Activated CD4-positive, alpha-beta T cell treated with anti-CD3 and anti-CD28 coated beads for 36 hours (primary cell): ENCODE results near the gene GPX3. TPM values are rescaled to one million over a fixed set of nuclear protein-coding genes. Genes with fewer than 3 reads are reported as not detected.

Source experiments
- ATAC-seq: fragments of 200-7000 bp; cut with Tn5 transposase; one replicate; pipeline ENCODE4 v1.10.0; 2021; ENCODE audit warnings: mild to moderate bottlenecking, moderate library complexity
- CTCF ChIA-PET: fragments of 350-600 bp; sonication (Branson Sonifier 250); formaldehyde crosslinking; loops from one replicate; lab custom pipeline; 2021; ENCODE audit warnings: antibody characterized with exemption; lab: Charles Lee
- POLR2A ChIA-PET: fragments of 350-600 bp; sonication (Branson Sonifier 250); formaldehyde crosslinking; loops from one replicate; lab custom pipeline; 2021; ENCODE audit warnings: antibody characterized with exemption, inconsistent platforms; lab: Charles Lee
- DNase-seq: peaks from one replicate; pipeline ENCODE4 v3.0.0-alpha.2; 2020
- H3K27ac Mint-ChIP-seq: one replicate; pipeline ENCODE4 v1.8.0; 2021; ENCODE audit warnings: mixed read lengths
- H3K27me3 Mint-ChIP-seq: one replicate; pipeline ENCODE4 v1.8.0; 2021; ENCODE audit warnings: mixed read lengths
- H3K36me3 Mint-ChIP-seq: one replicate; pipeline ENCODE4 v1.8.0; 2021; ENCODE audit warnings: low read depth, mixed read lengths
- H3K4me1 Mint-ChIP-seq: one replicate; pipeline ENCODE4 v1.8.0; 2021; ENCODE audit warnings: mixed read lengths
- H3K4me3 Mint-ChIP-seq: one replicate; pipeline ENCODE4 v1.8.0; 2021; ENCODE audit warnings: mild to moderate bottlenecking, moderate library complexity, mixed read lengths
- H3K9me3 Mint-ChIP-seq: one replicate; pipeline ENCODE4 v1.8.0; 2021; ENCODE audit warnings: low read depth, mixed read lengths
- intact Hi-C, 2 experiments: fragments of 100-400 bp; cut with DNase I in 1 of 2; cut with micrococcal nuclease in 1 of 2; formaldehyde crosslinking; loops; one replicate each; pipeline versions ENCODE4 v1.14.2 to v1.15.1; 2022 to 2024; cut with DNase I, micrococcal nuclease
- total RNA-seq, 2 experiments: library from RNA; stranded (reverse); gene quantifications; one replicate each; pipeline ENCODE4 v1.2.3, GENCODE V29; 2021

The GPX3 gene
- total RNA-seq, 2 experiments from 2014 or later = not detected

DNA sequence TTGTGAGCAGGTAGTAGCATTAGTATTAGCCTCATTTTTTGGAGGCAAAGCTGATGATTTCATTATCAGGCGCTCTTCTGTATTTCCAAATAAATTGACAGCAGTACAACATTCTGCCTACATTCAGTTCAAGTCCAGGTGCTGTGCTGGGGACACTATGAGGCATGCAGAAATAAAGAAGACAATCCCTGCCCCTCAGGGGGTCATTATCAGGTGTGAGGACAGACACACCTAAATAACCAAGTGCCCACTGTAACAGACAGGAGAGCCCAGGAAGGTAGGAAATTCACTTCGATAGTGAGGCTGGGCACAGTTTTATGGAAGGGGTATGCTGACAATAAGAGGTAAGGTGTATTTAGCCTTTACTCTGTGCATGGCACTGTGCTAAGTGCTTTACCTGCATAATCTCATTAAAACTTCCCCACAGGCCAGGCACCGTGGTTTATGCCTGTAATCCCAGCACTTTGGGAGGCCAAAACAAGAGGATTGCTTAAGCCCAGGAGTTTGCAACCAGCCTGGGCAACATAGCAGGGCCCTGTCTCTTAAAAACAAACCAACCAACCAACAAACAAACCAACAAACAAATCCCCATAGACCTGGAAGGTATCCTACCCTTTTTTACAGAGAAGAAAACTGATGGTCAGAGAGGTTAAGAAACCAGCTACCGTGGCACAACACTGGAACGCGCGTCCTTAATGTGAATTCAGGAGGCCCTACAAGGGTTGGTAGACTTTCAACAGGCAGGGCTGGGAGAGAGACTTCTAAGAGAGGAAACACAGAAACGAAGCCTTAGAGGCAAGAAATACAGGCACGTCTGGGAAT, 17.5 kb upstream of the GPX3 start:
- no peaks in the 10 kb centered on the region for H3K4me1 Mint-ChIP-seq
- H3K9me3 Mint-ChIP-seq = no peaks in the 10 kb centered on the region
- DNase-seq (no peak), ATAC-seq (no peak)
- no peak overlapping the region for H3K4me3 Mint-ChIP-seq
- POLR2A ChIA-PET = interaction anchor here (0.6 kb wide), 1 partner anchor 347 kb away, joined by 3 read pairs; no protein-coding TSS in a partner anchor
- CTCF ChIA-PET = interaction anchor here (0.7 to 3.1 kb wide), 8 partner anchors 13 to 339 kb away, joined by 3 to 25 read pairs (median 4); no protein-coding TSS in a partner anchor
- no peak overlapping the region for H3K27ac Mint-ChIP-seq
- H3K27me3 Mint-ChIP-seq = peaks cover 2% of the 10 kb centered on the region
- no peaks in the 10 kb centered on the region for H3K36me3 Mint-ChIP-seq
- intact Hi-C loops = loop anchor here (1.0 to 5.0 kb wide), 3 partner anchors 112 to 162 kb away; no protein-coding TSS in a partner anchor

DNA sequence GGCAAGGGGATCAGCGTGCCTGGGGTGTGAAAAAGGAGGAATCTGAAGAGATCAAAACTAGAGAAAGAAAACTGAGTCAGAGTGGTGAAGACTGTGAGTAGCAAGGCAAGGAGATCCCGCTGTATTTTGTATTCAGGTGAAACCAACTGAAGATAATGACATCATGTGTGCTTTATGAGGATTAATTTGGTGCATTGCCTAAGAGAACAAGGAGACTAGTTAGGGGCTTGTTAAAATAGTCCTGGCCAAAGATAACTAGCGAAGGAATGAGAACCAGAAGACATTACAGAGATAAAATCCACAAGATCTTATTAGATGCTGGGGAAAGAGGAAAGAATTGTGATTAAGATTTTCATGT, 16.9 kb upstream of the GPX3 start:
- CTCF ChIA-PET = interaction anchor here (0.6 to 1.9 kb wide), 2 partner anchors 111 to 284 kb away, joined by 3 to 6 read pairs; no protein-coding TSS in a partner anchor
- no peak overlapping the region for H3K27ac Mint-ChIP-seq

DNA sequence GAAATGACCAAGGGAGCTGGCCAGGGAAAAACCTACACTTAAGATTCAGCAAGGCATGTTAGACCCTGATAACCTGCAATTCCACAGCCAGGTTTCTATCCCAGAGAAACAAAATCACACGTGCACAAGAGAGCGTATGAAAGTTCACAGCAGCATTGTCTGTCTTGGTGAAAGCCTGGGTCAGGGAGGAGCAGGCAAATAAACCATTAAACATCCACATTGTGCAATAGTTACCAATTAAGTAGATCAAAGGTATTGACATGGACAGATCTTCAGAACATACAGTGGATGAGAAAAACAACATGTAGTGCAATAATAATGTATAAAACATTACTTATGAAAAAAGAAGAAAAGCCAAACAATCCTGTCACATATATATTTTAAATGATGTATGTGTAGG, 15.9 kb upstream of the GPX3 start:
- Mint-ChIP-seq H3K9me3 (no peaks in the 10 kb centered on the region), H3K27ac (no peak overlapping the region), H3K4me3 (no peak overlapping the region), H3K36me3 (no peaks in the 10 kb centered on the region), H3K4me1 (no peaks in the 10 kb centered on the region), H3K27me3 (peaks cover 3% of the 10 kb centered on the region)
- ATAC-seq = no peak
- no peak for DNase-seq
- intact Hi-C loops = loop anchor here in 1 of 2 experiments (5.0 kb wide), 1 partner anchor 113 kb away; no protein-coding TSS in a partner anchor
- ChIA-PET POLR2A (no interaction called here), CTCF (interaction anchor here (0.9 to 1.9 kb wide), 4 partner anchors 15 to 161 kb away, joined by 3 to 7 read pairs (median 4); no protein-coding TSS in a partner anchor)

More for the DNA sequence above, 16.9 kb upstream of the GPX3 start:
- intact Hi-C loops = loop anchor here in 1 of 2 experiments (5.0 kb wide), 1 partner anchor 114 kb away; no protein-coding TSS in a partner anchor
- DNase-seq (no peak), ATAC-seq (no peak)
- Mint-ChIP-seq H3K27me3 (peaks cover 2% of the 10 kb centered on the region), H3K4me1 (no peaks in the 10 kb centered on the region), H3K9me3 (no peaks in the 10 kb centered on the region), H3K36me3 (no peaks in the 10 kb centered on the region), H3K4me3 (no peak overlapping the region)
- POLR2A ChIA-PET = no interaction called here

DNA sequence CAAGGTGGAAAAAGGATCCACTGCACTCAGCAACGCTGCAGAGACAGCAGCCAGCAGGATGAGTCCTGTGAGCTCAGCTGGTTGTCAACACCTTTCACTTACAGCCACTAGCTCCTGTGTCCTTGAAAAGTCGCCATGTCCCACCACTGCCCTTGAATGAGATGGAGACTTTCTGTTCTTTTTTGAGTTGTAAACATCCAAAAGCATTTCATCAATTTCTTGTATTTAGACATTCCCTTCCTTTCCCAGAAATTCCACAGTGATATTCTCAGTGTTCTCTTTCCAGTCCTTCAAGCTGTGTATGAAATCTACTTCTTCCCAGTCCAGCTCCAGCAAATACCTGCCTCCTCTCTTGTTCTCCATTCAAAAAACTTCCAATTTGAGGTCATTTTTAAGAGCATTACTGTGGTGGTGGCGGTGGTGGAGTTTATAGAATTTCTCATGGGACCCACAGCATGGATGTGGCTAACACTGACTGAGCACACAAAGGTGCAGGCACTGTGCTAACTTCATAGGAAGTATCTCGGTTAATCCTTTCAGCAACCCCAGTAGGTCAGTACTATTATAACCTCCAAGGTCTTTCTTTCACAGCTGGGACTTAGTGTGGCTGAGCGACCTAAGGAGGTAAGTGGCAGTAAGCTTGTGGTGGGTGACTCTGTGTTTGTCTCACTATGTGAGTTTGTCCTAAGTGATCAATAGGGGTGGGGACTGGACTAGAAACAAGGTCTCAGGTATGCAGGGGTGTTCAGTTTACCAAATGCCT, 15.0 kb upstream of the GPX3 start:
- POLR2A ChIA-PET = no interaction called here
- intact Hi-C loops = no loop called here
- ATAC-seq (no peak), DNase-seq (no peak)
- no peak overlapping the region for H3K27ac Mint-ChIP-seq
- peaks cover 3% of the 10 kb centered on the region for H3K27me3 Mint-ChIP-seq
- no peaks in the 10 kb centered on the region for H3K9me3 Mint-ChIP-seq
- CTCF ChIA-PET = interaction anchor here (0.7 to 1.9 kb wide), 4 partner anchors 16 to 160 kb away, joined by 3 to 7 read pairs (median 3); no protein-coding TSS in a partner anchor
- no peaks in the 10 kb centered on the region for H3K4me1 Mint-ChIP-seq
- no peak overlapping the region for H3K4me3 Mint-ChIP-seq
- H3K36me3 Mint-ChIP-seq = no peaks in the 10 kb centered on the region

DNA sequence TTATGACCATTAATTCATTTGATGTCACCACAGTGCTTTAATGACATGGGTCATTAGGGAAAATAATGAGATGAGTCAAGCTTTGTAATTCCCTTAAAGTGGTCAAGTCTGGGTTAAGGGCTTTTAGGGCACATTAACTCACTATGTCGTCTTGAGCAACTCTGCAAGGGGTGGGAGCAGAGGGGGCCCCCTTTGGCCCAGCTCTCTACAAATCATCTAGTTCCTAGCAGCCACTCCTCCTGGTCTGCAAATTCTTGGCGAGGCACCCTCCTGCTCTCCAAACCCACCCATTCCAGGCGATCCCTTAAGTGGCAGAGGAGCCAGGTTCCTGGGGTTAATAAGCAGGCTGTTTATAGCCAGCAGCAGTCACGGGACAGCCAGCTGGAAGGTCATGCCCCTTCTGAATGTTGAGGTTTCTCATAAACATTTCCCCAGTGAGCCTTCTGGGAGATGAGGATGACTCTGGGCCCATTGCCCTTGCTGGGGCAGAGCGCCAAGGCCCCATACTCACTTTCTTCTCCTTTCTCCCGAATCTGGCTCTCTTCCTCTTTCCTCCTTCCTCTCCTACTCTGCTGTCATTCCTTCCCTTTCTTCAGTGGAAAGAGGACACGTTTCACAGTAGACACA, 14.3 kb upstream of the GPX3 start:
- ChIA-PET CTCF (interaction anchor here (0.7 to 1.9 kb wide), 2 partner anchors 47 to 159 kb away, joined by 3 to 7 read pairs; no protein-coding TSS in a partner anchor), POLR2A (no interaction called here)
- no peak for ATAC-seq
- no peaks in the 10 kb centered on the region for H3K36me3 Mint-ChIP-seq
- H3K27me3 Mint-ChIP-seq = peaks cover 2% of the 10 kb centered on the region
- intact Hi-C loops = no loop called here
- no peak overlapping the region for H3K4me3 Mint-ChIP-seq
- no peak overlapping the region for H3K27ac Mint-ChIP-seq
- DNase-seq = no peak
- H3K4me1 Mint-ChIP-seq = no peaks in the 10 kb centered on the region
- no peaks in the 10 kb centered on the region for H3K9me3 Mint-ChIP-seq

DNA sequence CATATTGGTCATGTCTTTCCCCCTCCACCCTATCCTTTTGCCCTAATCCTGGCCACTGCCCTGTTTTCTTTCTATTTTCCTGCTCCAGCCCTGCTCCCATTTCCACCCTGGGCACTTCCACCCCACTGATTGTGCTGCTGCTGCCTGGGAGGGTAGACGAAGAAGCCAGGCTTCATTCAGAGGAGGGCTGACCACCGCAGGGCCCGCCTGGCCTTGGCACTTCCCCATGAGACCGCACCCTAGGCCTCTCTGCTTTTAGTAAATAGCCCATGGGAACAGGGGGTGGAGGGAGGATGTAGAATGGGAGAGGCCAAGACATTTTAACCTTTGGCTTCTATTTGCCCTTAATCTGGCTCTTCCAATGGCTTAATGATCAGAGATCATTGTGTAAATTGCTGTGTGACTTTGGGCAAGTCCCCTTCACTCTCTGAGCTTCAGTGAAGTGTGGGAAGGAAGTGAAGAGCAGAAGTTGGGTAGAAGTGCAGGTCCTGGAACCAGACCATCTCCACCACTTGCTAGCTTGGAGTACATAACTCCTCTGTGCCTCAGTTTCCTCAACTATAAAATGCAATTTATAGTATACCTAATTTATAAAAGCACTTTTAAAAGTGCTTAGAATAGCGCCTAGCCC, 13.6 kb upstream of the GPX3 start:
- H3K9me3 Mint-ChIP-seq = no peaks in the 10 kb centered on the region
- no peaks in the 10 kb centered on the region for H3K4me1 Mint-ChIP-seq
- H3K27me3 Mint-ChIP-seq = peaks cover 4% of the 10 kb centered on the region
- H3K27ac Mint-ChIP-seq = no peak overlapping the region
- ChIA-PET CTCF (interaction anchor here (0.7 to 1.2 kb wide), 2 partner anchors 109 to 158 kb away, joined by 3 to 4 read pairs; no protein-coding TSS in a partner anchor), POLR2A (no interaction called here)
- H3K4me3 Mint-ChIP-seq = no peak overlapping the region
- intact Hi-C loops = no loop called here
- ATAC-seq (no peak), DNase-seq (no peak)
- H3K36me3 Mint-ChIP-seq = no peaks in the 10 kb centered on the region

DNA sequence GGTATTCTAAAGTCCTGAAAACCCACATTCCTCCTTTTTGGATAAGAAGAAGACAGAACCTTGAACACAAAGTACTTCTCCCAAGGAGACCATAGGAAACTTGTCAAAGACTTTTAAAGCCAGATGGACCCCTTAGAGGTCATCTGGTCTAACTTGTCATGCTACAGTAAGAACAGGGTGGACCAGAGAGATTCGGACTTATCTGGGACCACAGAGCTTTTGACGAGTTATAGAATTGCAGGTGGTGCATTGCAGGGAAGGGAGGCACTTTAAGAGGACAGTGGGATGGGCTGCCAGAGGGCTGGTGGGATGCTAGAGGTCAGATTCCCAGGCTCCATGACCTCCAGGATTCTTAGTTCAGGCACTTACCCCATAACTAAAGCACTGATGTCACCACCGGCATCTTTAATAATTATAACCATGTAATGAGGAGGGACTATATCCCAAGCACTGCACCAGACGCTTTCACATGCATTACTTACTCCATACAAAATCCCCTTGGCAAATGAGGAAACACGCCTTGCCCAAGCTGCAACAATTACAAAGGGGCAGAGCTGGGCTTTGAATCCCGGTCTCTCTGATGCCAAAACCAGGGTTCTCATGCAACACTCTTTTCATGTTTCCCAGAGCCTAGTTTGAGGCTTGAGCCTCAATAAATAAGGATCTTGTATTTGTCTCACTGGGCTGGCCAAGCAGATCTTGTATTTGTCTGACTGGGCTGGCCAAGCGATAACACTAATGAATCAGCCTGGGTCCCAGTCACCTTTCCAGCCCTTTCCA, 12.8 kb upstream of the GPX3 start:
- no peak overlapping the region for H3K27ac Mint-ChIP-seq
- no peaks in the 10 kb centered on the region for H3K36me3 Mint-ChIP-seq
- peaks cover 4% of the 10 kb centered on the region for H3K27me3 Mint-ChIP-seq
- H3K9me3 Mint-ChIP-seq = no peaks in the 10 kb centered on the region
- intact Hi-C loops = no loop called here
- no peaks in the 10 kb centered on the region for H3K4me1 Mint-ChIP-seq
- ChIA-PET POLR2A (no interaction called here), CTCF (interaction anchor here (0.7 to 1.2 kb wide), 2 partner anchors 108 to 158 kb away, joined by 3 to 4 read pairs; no protein-coding TSS in a partner anchor)
- DNase-seq = no peak
- H3K4me3 Mint-ChIP-seq = no peak overlapping the region
- ATAC-seq = no peak

DNA sequence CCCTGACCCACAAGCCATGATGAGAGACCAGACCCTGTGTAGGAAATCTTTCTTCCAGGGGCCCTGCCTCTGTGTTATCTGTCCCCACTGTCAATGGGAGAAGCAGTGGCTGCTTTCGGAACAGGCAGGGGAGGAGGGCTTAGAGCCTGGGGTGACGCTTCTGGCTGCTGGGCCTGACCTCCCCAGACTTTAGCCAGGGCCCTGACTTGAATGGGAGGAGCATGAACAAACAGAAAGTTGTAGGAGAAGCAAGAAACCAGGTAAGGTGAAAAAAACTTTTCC, 12.2 kb upstream of the GPX3 start:
- H3K27me3 Mint-ChIP-seq = peaks cover 4% of the 10 kb centered on the region
- H3K4me3 Mint-ChIP-seq = no peak overlapping the region
- DNase-seq (no peak), ATAC-seq (no peak)
- ChIA-PET POLR2A (no interaction called here), CTCF (no interaction called here)
- intact Hi-C loops = no loop called here
- H3K36me3 Mint-ChIP-seq = no peaks in the 10 kb centered on the region
- H3K27ac Mint-ChIP-seq = no peak overlapping the region
- no peaks in the 10 kb centered on the region for H3K4me1 Mint-ChIP-seq
- no peaks in the 10 kb centered on the region for H3K9me3 Mint-ChIP-seq

DNA sequence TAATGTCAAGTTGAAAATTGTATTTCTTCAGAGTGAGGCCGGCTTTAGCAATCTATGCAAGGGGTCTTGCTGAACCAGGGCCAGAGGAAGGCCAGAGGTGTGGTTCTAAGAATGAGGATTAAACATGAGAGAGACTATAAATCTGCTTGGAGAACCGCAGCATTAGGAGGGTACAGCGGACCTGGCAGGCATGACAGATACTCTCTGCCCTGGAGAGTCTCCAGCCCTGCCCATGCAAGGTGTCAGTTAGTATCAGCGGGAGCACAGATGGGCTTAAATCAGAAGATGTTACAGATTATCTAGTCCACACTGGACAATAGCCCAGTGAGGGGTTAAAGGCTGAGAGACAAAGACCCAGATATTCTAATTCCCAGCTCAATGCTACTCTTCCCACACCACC, 11.5 kb upstream of the GPX3 start:
- ATAC-seq = no peak
- CTCF ChIA-PET = interaction anchor here (0.6 to 1.4 kb wide), 2 partner anchors 13 to 34 kb away, joined by 4 to 5 read pairs; no protein-coding TSS in a partner anchor
- Mint-ChIP-seq H3K27ac (no peak overlapping the region), H3K4me1 (no peaks in the 10 kb centered on the region), H3K27me3 (peaks cover 4% of the 10 kb centered on the region), H3K4me3 (no peak overlapping the region), H3K9me3 (no peaks in the 10 kb centered on the region), H3K36me3 (no peaks in the 10 kb centered on the region)
- intact Hi-C loops = no loop called here
- DNase-seq = no peak
- POLR2A ChIA-PET = interaction anchor here (0.6 kb wide), 1 partner anchor 520 kb away, joined by 3 read pairs; no protein-coding TSS in a partner anchor

DNA sequence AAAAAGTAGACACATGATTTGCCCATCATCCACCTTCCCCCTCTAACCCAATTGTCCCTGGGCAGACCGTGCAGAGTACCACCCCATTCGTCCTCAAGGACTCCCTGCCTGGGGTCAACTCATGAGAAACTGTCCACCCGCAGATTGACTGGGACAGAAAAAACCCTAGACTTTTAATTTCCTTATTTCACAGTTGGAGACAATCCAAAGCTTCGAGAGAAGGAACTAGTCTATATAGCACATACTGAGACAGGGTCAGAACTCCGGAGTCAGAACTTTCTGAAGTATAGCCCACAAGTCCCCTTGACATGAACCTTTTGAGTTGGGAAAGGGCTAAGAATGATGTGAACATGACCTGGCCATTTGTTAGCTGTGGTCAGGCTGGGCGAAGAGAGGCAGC, 7.5 kb upstream of the GPX3 start:
- ChIA-PET POLR2A (no interaction called here), CTCF (interaction anchor here (0.5 to 1.0 kb wide), 2 partner anchors 152 to 730 kb away, joined by 3 read pairs; no protein-coding TSS in a partner anchor)

More for the DNA sequence above, 7.5 kb upstream of the GPX3 start:
- H3K27ac Mint-ChIP-seq = no peak overlapping the region
- intact Hi-C loops = no loop called here
- DNase-seq = no peak
- H3K36me3 Mint-ChIP-seq = no peaks in the 10 kb centered on the region
- peaks cover 4% of the 10 kb centered on the region for H3K27me3 Mint-ChIP-seq
- no peaks in the 10 kb centered on the region for H3K4me1 Mint-ChIP-seq
- no peak overlapping the region for H3K4me3 Mint-ChIP-seq
- ATAC-seq = no peak
- H3K9me3 Mint-ChIP-seq = no peaks in the 10 kb centered on the region
